Immature natural killer cell (primary cell): ENCODE results near the gene STK38. TPM values are rescaled to one million over a fixed set of nuclear protein-coding genes. Genes with fewer than 3 reads are reported as not detected.

Experiments
- DNase-seq, 3 donors: peaks; one replicate each; pipeline ENCODE4 v3.0.0; 2022; ENCODE audit warnings: mixed read lengths in 1 of 3
- H3K27ac Mint-ChIP-seq, 6 donors: one replicate each; pipeline ENCODE4 v1.8.0; 2020; ENCODE audit warnings: mixed read lengths in 6 of 6, mild to moderate bottlenecking in 5 of 6, inconsistent platforms in 4 of 6, moderate library complexity in 3 of 6
- H3K27me3 Mint-ChIP-seq, 3 donors: one replicate each; pipeline ENCODE4 v1.8.0; 2020 to 2021; ENCODE audit warnings: low read depth in 3 of 3, mild to moderate bottlenecking in 3 of 3, mixed read lengths in 3 of 3, moderate library complexity in 3 of 3, inconsistent platforms in 1 of 3
- H3K36me3 Mint-ChIP-seq, 3 donors: one replicate each; pipeline ENCODE4 v1.8.0; 2020; ENCODE audit warnings: mixed read lengths in 3 of 3, inconsistent platforms in 2 of 3, mild to moderate bottlenecking in 2 of 3
- H3K4me1 Mint-ChIP-seq, 2 donors: one replicate each; pipeline ENCODE4 v1.8.0; 2020; ENCODE audit warnings: inconsistent platforms in 2 of 2, mild to moderate bottlenecking in 2 of 2, mixed read lengths in 2 of 2, moderate library complexity in 1 of 2
- H3K4me3 Mint-ChIP-seq, 5 donors: one replicate each; pipeline ENCODE4 v1.8.0; 2020; ENCODE audit warnings: mild to moderate bottlenecking in 5 of 5, mixed read lengths in 5 of 5, inconsistent platforms in 3 of 5, moderate library complexity in 3 of 5
- H3K9me3 Mint-ChIP-seq, 6 donors: one replicate each; pipeline ENCODE4 v1.8.0; 2020; ENCODE audit warnings: mild to moderate bottlenecking in 6 of 6, mixed read lengths in 6 of 6, inconsistent platforms in 4 of 6, moderate library complexity in 3 of 6
- polyA plus RNA-seq, 3 donors: library from polyadenylated mRNA; unstranded; fragments of 300-500 nt; fragmentation: Illumina TruSeq; gene quantifications; one replicate each; pipeline ENCODE4 v1.2.3, GENCODE V29; 2021

The STK38 gene
- polyA plus RNA-seq, 3 donors from 2014 or later: 74.2 to 179 (median 81.2) TPM

DNA sequence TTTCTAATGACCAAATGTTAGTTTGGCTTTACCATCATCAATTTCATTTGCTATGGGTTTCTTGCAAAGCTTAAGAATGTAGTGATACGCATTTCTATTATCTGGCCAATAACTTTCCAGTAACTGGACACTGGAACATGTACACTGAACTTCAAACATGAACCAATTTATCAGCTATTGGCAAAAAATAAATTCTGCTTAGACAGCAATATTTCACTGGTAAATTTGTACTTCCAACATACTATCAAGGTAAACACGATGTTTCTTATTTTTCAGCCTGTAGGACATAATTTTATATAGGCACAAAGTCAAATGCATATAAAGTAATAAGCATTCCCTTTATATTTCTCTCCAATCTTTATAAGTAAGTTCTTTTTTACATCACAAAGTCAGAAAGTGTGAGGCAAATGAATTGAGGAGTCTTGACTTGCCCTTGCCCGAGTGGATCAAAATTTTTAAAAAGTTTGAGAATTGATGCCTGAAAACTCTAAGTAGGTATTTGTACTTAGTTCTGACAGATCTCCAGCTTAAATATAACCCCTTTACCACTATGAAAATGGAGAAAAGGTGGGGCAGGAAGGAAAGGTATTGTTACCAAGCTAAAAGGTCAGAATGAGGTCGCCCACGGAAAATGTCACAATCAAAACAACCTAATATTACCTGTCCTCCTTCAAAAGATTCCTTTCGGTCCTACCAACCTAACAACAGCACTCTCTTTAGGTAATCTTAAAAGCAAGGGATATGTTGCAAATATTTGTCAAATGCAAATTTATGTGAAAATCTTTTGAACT, 41.3 kb downstream of the STK38 start:
- Mint-ChIP-seq H3K9me3 (no peaks in the 10 kb centered on the region), H3K4me1 (peaks cover 8 to 53% of the 10 kb centered on the region in 2 donors), H3K36me3 (peaks cover 0 to 44% (median 30%) of the 10 kb centered on the region in 3 donors)

DNA sequence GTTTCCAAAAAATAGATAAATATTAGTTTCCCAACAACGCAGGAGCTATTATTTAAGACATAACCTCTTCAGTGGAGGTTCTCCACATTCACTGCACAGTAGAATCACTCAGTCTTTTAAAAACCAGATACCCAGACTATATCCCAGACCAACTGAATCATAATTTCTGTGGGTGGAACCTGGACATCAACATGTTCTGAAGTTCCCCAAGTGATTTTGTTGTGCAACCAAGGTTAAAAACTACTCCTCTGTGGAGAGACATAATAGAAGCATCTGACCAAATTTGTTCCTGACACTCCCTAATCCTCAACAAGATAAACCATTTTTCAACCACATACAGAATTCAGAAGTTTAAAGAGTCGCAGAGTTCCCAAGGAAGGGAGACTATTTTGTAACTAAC, 42.3 kb downstream of the STK38 start:
- no peak for DNase-seq
- H3K27ac Mint-ChIP-seq: peak overlapping the region in 3 of 6 donors; percentile 32 to 51 (median 47)
- no peaks in the 10 kb centered on the region for H3K9me3 Mint-ChIP-seq
- no peak overlapping the region for H3K4me3 Mint-ChIP-seq
- peaks cover 8 to 53% of the 10 kb centered on the region in 2 donors for H3K4me1 Mint-ChIP-seq
- peaks cover 0 to 38% (median 25%) of the 10 kb centered on the region in 3 donors for H3K36me3 Mint-ChIP-seq
- no peaks in the 10 kb centered on the region for H3K27me3 Mint-ChIP-seq

More for the DNA sequence above, 41.3 kb downstream of the STK38 start:
- Mint-ChIP-seq H3K27me3 (no peaks in the 10 kb centered on the region), H3K4me3 (no peak overlapping the region), H3K27ac (peak overlapping the region in 5 of 6 donors; percentile 6 to 77 (median 40))
- DNase-seq: no peak

DNA sequence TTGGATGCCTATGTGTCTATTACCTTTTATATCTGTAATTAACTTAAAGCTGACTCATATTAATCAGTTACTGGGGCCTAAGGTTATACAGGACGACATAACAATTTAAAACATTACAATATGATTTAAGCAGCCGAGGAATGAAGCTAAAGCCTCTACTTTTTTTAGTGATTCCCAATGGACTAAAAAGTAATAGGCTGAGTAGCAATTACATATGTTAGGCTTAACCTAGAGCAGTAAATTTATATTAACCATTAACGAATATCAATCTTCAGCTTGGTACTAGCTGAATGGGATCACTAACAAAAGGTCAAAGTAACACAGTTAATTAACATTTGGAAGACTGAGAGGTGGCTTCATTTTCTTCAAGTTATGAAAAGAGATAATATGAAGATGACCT, 43.1 kb downstream of the STK38 start:
- Mint-ChIP-seq H3K9me3 (no peaks in the 10 kb centered on the region), H3K36me3 (peaks cover 0 to 40% (median 28%) of the 10 kb centered on the region in 3 donors), H3K4me3 (no peak overlapping the region), H3K4me1 (peaks cover 10 to 61% of the 10 kb centered on the region in 2 donors), H3K27ac (peak overlapping the region in 2 of 6 donors; percentile 31), H3K27me3 (peaks cover 0 to 2% (median 0%) of the 10 kb centered on the region in 3 donors)
- no peak for DNase-seq

DNA sequence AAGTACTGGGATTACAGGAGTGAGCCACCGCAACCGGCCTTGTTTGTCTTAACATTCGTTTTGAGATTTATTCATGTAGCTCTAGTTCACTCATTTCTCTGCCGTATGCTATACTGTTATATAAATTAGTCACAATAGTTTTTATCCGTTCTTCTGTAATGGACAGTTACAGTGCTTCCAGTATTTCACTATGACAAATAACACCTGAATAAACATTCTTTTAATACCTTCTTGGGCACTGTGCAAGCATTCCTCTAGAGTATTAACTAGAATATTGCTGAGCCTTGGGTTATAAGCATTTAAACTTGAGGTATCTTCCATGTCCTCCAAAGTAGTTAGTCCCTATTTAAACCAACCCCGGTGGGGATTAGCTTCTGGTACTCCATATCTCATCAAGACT, 45.6 kb downstream of the STK38 start:
- Mint-ChIP-seq H3K9me3 (no peaks in the 10 kb centered on the region), H3K4me1 (peaks cover 14 to 59% of the 10 kb centered on the region in 2 donors), H3K36me3 (peaks cover 0 to 40% (median 37%) of the 10 kb centered on the region in 3 donors), H3K27ac (peak overlapping the region in 3 of 6 donors; percentile 22 to 76 (median 69)), H3K4me3 (no peak overlapping the region), H3K27me3 (peaks cover 0 to 2% (median 0%) of the 10 kb centered on the region in 3 donors)
- no peak for DNase-seq

DNA sequence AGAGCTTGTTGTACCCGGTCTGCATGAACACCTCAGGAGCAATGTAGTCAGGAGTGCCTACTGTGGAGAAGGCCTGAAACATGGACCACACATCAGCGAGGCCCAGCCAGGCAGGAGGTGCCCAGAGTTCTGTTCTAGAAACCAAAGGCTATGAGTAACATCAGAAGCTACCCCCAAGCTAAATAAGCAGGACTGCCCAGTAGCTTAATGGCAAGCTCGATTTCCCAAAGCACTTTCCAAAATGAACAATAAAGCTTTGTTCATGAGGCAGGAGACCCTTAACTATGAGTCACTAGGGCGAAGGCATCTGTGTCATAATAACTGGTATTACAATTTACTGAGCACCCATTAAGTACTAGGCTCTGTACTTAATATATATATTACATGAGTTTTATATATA, 47.4 kb downstream of the STK38 start:
- peaks cover 0 to 41% (median 37%) of the 10 kb centered on the region in 3 donors for H3K36me3 Mint-ChIP-seq
- peaks cover 8 to 42% of the 10 kb centered on the region in 2 donors for H3K4me1 Mint-ChIP-seq
- DNase-seq: no peak
- H3K27me3 Mint-ChIP-seq: peaks cover 0 to 2% (median 0%) of the 10 kb centered on the region in 3 donors
- peak overlapping the region in 3 of 6 donors; percentile 33 to 78 (median 74) for H3K27ac Mint-ChIP-seq
- H3K4me3 Mint-ChIP-seq: no peak overlapping the region
- no peaks in the 10 kb centered on the region for H3K9me3 Mint-ChIP-seq

DNA sequence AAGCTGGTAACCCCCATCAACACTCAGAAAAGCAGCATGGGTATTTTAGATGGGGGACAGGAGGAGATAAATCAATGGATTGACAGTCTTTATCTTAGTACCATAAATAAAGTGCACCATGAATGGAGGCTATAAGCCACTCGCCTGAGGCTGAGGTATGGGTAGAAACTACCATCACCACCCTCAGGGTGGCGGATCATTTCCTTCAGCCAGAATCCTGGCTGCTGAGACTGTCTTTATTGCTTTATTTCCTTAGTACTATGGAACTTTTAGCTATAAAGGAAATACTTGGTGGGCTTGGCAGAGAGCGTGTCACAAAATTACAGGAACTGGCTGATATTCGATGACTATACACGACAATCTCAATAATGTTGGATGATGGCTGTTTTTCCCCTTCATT, 52.2 kb downstream of the STK38 start:
- Mint-ChIP-seq H3K27ac (peak overlapping the region in 2 of 6 donors; percentile 32 to 64), H3K27me3 (peaks cover 0 to 2% (median 0%) of the 10 kb centered on the region in 3 donors), H3K36me3 (peaks cover 0 to 53% (median 48%) of the 10 kb centered on the region in 3 donors)

DNA sequence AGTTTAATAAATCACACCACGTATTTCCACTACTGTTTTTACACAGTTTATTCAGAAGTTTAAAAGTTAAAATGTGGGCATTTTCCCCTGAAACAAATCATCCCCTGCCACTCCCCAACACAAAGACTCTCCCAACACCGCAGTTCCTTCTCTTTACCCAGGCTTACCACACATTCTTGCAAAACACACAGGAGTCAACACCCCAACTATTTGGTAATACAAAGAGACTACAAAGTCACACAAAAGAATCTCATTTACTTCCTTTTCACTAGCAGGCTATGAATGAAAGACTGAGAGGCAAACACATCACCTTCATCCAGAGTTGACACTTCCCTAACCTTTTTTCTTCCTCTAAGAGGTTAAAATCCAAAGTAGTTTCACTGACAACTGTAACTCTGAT, 53.4 kb downstream of the STK38 start:
- Mint-ChIP-seq H3K4me3 (no peak overlapping the region), H3K27ac (peak overlapping the region; percentile 3 to 90 (median 56)), H3K36me3 (peaks cover 0 to 45% (median 43%) of the 10 kb centered on the region in 3 donors), H3K4me1 (peaks cover 7 to 44% of the 10 kb centered on the region in 2 donors), H3K27me3 (no peaks in the 10 kb centered on the region), H3K9me3 (no peaks in the 10 kb centered on the region)
- DNase-seq: no peak

More for the DNA sequence above, 52.2 kb downstream of the STK38 start:
- Mint-ChIP-seq H3K4me3 (no peak overlapping the region), H3K9me3 (no peaks in the 10 kb centered on the region), H3K4me1 (peaks cover 11 to 47% of the 10 kb centered on the region in 2 donors)
- no peak for DNase-seq

DNA sequence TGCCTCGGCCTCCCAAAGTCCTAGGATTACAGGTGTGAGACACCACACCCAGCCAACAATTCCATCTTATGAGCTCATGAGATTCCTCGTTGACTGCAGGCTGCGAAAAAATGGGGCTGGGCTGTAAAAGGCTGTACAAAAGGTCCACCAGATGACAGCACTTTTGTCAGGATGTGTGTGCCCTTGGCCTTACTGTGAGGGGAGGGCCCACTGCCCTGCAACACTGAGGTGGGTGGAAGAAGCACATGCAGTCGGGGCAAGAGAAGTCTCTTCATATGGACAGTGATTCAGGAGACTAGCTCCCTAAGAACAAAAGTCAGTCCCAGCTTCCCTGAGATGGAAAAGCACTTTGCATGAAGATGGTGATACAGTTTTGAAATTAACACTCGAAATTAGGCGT, 54.0 kb downstream of the STK38 start:
- Mint-ChIP-seq H3K9me3 (no peaks in the 10 kb centered on the region), H3K4me1 (peaks cover 4 to 47% of the 10 kb centered on the region in 2 donors), H3K36me3 (peaks cover 0 to 50% (median 43%) of the 10 kb centered on the region in 3 donors), H3K27me3 (no peaks in the 10 kb centered on the region), H3K4me3 (no peak overlapping the region), H3K27ac (peak overlapping the region in 4 of 6 donors; percentile 6 to 88 (median 36))
- DNase-seq: no peak

DNA sequence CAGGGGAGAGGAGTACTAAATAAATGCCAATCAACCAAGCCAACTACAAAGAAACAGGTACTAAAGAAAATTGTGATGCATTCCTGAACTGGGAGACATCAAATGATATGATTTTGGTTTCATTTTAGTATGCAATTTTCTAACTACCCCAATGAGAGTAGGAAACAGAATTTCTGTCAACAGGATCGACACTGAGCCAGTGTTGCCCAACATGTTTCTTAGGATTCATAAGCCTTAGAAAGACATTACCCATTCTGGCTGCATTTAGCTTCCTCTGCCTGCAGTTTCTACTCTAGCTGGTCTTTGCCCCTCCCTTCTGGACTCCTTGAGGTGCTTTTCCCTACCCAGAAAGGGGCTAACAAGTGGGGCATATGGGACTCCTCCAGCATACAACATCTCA, 54.7 kb downstream of the STK38 start:
- H3K4me3 Mint-ChIP-seq: no peak overlapping the region
- H3K36me3 Mint-ChIP-seq: peaks cover 0 to 49% (median 43%) of the 10 kb centered on the region in 3 donors
- H3K27me3 Mint-ChIP-seq: no peaks in the 10 kb centered on the region
- H3K9me3 Mint-ChIP-seq: no peaks in the 10 kb centered on the region
- peaks cover 4 to 50% of the 10 kb centered on the region in 2 donors for H3K4me1 Mint-ChIP-seq
- no peak for DNase-seq
- peak overlapping the region in 2 of 6 donors; percentile 34 to 53 for H3K27ac Mint-ChIP-seq

DNA sequence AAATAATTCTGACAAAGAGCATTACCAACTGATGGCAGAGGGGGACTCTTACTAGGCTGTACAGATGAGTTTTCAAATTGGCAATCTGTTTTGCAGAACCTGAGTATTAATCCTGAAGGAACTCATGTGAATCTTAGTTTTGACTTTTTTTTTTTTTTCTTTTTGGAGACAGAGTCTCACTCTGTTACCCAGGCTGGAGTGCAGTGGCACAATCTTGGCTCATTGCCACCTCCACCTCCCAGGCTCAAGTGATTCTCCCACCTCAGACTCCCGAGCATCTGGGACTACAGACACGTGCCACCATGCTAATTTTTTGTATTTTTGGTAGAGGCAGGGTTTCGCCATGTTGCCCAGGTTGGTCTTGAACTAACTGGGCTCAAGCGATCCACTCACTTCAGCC, 55.2 kb downstream of the STK38 start:
- Mint-ChIP-seq H3K27me3 (no peaks in the 10 kb centered on the region), H3K36me3 (peaks cover 0 to 44% (median 38%) of the 10 kb centered on the region in 3 donors), H3K27ac (peak overlapping the region in 3 of 6 donors; percentile 34 to 69 (median 53)), H3K4me3 (no peak overlapping the region), H3K4me1 (peaks cover 4 to 50% of the 10 kb centered on the region in 2 donors), H3K9me3 (no peaks in the 10 kb centered on the region)
- no peak for DNase-seq

DNA sequence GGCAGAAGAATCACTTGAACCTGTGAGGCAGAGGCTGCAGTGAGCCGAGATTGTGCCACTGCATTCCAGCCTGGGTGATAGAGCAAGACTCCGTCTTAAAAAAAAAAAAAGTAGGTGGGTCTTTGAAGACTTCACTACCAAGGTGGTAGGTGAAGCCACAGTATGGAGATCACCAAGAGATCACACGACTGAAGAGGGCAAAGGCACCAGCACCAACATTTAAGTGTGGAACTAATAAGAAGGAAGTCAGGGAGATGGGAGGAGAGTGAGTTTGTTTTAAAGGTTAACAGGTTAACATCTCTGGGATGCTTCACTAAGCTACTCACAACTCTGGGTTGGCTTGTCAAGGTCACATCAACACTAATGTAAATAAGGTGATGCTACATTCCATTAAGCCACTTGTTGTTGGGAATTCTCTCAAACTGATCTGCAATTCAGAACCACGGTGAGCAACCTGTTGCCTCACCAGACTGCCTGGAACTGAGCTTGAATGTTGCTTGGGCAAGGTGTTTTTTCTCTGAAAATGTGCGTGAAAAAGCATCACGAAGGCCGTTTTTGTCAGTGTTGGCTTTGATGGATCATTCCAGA, 55.8 kb downstream of the STK38 start:
- Mint-ChIP-seq H3K36me3 (peaks cover 4 to 40% (median 34%) of the 10 kb centered on the region in 3 donors), H3K4me1 (peaks cover 4 to 50% of the 10 kb centered on the region in 2 donors), H3K27me3 (peaks cover 0 to 2% (median 0%) of the 10 kb centered on the region in 3 donors), H3K27ac (peak overlapping the region in 4 of 6 donors; percentile 15 to 69 (median 43)), H3K9me3 (no peaks in the 10 kb centered on the region), H3K4me3 (no peak overlapping the region)
- no peak for DNase-seq

DNA sequence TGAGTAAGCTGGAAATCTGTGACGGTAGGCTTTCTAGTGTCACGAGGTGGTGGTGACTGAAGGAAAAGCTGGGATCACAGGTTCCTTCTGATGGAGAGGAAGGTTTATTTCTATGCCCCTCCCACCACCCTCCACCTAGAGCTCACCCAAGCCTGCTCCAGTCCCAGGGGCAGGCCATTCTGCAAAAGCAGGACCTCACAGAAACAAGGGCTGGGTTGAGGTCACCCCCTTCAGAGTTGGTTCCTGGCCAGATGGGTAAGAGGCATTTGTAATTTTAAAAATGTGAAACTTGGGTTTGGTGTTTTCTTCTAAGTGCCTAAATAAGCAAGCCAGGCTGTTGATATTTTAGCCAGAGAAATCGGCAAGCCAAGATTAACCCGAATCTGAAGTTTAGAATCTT, 57.9 kb downstream of the STK38 start:
- H3K4me3 Mint-ChIP-seq: no peak overlapping the region
- H3K36me3 Mint-ChIP-seq: peaks cover 13 to 32% (median 29%) of the 10 kb centered on the region in 3 donors
- H3K9me3 Mint-ChIP-seq: no peaks in the 10 kb centered on the region
- H3K4me1 Mint-ChIP-seq: peaks cover 7 to 56% of the 10 kb centered on the region in 2 donors
- H3K27me3 Mint-ChIP-seq: peaks cover 0 to 5% (median 1%) of the 10 kb centered on the region in 3 donors
- DNase-seq: no peak
- peak overlapping the region in 3 of 6 donors; percentile 11 to 74 (median 61) for H3K27ac Mint-ChIP-seq

DNA sequence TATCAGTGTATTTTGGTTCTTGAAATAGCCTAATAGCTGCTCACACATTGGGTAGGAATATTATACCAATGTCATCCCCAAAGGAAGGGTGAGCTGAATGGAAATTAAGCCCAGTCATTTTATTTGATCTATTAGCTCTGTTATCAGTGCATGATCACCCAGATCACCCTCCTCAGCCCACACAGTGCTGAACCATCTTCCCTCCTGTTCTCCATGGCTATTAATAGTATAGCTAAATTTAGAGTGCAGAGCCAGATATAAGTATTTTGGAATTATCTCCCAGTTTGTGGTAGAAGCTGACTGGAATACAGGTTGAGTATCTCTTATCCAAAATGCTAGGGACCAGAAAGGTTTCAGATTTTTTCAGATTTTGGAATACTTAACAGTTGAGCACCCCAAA, 59.1 kb downstream of the STK38 start:
- H3K4me3 Mint-ChIP-seq: no peak overlapping the region
- peaks cover 0 to 5% (median 1%) of the 10 kb centered on the region in 3 donors for H3K27me3 Mint-ChIP-seq
- H3K4me1 Mint-ChIP-seq: peaks cover 6 to 47% of the 10 kb centered on the region in 2 donors
- no peak for DNase-seq
- H3K9me3 Mint-ChIP-seq: no peaks in the 10 kb centered on the region
- H3K36me3 Mint-ChIP-seq: peaks cover 13 to 27% (median 18%) of the 10 kb centered on the region in 3 donors
- peak overlapping the region in 3 of 6 donors; percentile 33 to 68 (median 40) for H3K27ac Mint-ChIP-seq

DNA sequence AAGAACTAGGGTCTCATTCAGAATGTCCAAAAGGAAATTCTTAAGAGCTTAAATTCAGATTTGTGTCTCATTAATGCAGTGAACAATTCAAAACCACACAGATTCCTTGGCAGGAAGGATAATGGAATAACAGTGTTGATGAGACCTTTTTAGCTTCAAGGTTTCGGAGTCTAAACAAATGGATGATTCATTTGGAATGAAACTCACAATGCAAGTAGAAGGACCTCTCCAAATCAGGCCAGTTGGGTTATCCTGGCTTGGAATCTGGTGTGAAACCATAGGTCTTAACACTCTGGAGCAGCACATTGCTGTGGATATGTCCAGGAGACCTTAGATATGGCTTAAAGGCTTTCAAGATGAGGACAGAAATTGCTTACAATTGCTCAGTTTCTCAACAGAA, 59.6 kb downstream of the STK38 start:
- Mint-ChIP-seq H3K36me3 (peaks cover 13 to 26% (median 18%) of the 10 kb centered on the region in 3 donors), H3K27ac (peak overlapping the region in 2 of 6 donors; percentile 33 to 68), H3K27me3 (peaks cover 0 to 5% (median 1%) of the 10 kb centered on the region in 3 donors), H3K4me1 (peaks cover 6 to 44% of the 10 kb centered on the region in 2 donors), H3K4me3 (no peak overlapping the region), H3K9me3 (no peaks in the 10 kb centered on the region)
- no peak for DNase-seq
